Stimulated activated CD4-positive, alpha-beta T cell treated with anti-CD3 and anti-CD28 coated beads, TNF-alpha, amount 100 ng/mL, for 4 hours (primary cell): ENCODE measurements around the gene CBLC.
A peak's percentile ranks its signal among the peaks of the same experiment; 100 is the strongest.

Source experiments
- DNase-seq, 3 experiments: peaks; one replicate each; pipeline ENCODE4 v3.0.0-alpha.2; 2020; ENCODE audit warnings: low read depth in 3 of 3

Gene CBLC

DNA sequence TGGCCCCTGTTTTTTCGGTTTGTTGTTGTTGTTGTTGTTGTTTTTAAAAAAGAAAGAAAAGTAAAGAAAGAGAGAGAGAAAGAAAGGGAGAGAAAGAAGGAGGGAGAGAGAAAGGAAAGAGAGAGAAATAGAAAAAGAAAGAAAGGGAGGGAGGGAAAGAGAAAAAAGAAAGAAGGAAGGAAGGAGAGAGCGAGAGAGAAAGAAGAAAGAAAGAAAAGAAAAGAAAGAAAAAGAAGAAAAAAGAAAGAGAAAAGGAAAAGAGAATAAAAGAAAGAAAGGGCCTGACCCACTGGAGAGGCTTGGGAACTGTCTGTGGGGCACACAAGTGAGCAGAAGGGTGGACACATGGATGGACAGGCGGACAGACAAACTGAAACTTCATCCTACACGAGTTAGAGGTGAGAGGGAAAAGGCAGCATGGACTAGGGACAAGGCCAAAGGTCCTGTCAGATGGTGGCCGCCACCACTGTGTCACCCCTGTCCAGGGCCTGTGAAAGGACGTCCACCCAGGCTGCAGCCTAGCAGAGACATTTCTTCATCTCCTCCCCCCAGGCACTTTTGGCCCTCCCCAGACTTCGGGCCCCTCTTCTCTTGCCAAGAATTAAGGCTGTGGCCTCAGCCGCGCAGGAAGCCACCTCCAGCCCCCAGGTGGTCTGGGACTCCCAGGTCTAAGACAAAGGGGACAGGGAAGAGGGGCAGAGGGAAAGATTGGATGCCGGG lies 22.1 kb downstream of the CBLC start:
- no peak for DNase-seq

- peak; percentile 55 to 70 (median 68) for DNase-seq
Measured at GRCh38 chr19:44800461-44800860, 22.8 kb downstream of the CBLC start.

DNA sequence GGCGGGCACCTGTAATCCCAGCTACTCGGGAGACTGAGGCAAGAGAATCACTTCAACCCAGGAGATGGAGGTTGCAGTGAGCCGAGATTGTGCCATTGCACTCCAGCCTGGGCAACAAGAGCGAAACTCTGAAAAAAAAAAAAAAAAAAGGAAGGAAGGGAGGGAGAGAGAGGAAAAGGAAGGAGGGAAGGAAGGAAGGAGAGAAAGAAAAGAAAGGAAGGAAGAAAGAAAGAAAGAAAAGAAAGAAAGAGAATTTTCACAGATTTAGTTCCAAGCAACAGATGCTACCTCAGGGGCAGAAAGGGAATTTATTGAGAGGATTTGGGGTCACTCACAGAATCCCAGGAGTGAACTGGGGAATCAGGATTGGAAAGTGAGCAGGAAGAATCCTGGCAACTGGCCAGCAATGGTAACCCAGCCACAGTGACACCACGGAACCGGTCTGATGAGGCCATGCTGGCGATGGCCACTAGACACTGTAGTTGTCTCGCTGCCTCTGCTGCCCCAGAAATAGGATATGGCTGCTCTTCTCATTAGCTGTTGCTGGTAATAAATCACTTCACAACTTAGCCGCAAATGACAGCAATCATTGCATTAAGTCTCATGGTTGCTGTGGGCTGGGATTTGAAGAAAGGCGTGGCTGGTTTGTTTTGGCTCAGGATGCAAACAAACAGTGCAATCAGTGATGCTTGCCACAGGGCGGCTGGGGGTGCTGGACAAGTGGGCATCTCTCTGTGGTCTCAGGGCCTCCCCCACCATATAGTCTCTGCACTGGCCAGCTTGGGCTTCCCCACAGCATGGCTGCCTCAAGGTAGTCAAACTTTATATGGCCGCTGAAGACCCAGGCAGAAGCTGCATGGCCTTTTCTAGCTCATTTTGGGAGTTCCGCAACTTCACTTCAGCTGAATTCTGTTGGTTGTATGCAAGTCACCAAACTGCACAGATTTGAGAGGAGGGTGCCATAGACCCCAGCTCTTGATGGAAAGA lies 26.0 kb downstream of the CBLC start:
- no peak for DNase-seq

- DNase-seq, result no peak
Measured at GRCh38 chr19:44806291-44806690, 28.6 kb downstream of the CBLC start.

- DNase-seq, result no peak
Measured at GRCh38 chr19:44807162-44807561, 29.5 kb downstream of the CBLC start.

DNA sequence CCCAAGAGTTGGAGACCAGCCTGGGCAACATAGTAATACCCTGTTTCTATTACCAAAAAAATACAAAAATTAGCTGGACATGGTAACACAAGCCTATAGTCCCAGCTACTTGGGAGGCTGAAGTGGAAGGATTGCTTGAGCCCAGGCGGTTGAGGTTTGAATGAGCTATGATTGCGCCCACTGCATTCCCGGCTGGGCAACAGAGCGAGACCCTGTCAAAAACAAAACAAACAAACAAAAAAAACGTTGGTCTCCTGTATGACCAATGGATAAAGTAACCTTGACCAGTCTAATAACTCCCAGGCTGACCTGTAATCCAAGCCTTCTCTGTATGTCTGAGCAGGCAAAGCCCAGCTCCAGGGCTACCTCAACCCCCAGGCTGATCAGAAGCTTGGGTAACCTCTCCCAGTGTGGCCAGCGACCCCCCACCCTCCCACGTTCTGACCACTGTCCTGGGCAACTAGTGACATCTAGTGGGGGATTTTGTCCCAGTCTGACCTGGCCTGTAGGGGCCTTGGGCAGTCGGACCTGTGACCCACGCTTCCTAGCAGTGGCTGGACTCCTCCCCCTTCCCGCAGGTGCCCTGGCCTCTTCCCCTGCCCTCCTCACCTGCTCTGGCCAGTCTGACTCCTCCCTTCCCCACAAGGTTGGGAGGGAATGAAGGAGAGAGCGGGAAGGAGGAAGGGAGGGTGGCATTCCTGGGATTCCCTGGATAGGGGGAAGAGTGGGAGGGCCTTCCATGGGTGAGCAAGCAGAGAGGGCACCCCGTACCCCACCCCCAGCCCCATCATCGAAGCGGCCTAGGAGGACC lies 30.2 kb downstream of the CBLC start:
- no peak for DNase-seq

DNA sequence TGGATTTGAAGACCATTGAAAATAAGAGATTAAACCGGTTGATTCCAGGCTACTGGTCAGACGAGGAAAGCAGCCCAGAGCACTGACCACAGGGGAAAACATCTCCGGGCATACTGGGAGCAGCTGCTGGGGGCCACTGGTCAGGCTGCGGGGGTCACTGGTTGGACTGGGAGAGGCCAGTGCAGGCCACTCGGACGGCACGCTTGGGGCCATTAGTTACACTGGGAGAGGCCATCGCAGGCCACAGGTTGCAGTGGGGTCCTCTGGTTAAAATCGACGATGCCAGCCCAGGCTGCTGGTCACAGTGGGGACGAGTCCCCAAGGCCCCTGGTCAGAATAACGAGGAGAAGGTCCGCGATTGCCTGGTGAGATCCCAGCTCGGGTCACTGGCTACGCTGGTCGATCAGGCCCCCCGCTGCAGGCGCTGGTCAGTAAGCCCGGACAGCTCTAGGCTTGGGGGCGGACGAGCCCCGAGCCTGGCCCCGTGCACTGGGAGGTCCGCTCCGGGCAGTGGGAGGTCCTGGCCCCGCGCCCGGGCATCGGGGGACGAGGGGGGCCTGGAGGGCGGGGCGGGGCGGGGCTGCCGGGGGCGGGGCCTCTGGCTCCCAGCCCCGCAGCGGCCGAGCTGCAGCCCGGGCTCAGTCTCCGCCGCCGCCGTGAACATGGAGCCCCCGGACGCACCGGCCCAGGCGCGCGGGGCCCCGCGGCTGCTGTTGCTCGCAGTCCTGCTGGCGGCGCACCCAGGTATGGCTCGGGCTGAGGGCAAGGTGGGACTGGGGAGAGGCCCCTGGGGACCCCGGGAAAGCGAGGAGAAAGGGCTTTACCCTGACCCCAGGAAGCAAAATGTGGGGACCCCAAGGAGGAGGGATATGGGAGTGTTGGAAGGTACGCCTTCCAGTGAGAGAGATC lies 31.0 kb downstream of the CBLC start, which contains the start of gene BCAM:
BCAM (plus strand) TSS at position 641 of the 909 bp plus-strand sequence; CDS start at position 663, 22 bp downstream.
- DNase-seq, result no peak

- DNase-seq, result no peak
Measured at GRCh38 chr19:44809577-44810233, 32.0 kb downstream of the CBLC start.

DNA sequence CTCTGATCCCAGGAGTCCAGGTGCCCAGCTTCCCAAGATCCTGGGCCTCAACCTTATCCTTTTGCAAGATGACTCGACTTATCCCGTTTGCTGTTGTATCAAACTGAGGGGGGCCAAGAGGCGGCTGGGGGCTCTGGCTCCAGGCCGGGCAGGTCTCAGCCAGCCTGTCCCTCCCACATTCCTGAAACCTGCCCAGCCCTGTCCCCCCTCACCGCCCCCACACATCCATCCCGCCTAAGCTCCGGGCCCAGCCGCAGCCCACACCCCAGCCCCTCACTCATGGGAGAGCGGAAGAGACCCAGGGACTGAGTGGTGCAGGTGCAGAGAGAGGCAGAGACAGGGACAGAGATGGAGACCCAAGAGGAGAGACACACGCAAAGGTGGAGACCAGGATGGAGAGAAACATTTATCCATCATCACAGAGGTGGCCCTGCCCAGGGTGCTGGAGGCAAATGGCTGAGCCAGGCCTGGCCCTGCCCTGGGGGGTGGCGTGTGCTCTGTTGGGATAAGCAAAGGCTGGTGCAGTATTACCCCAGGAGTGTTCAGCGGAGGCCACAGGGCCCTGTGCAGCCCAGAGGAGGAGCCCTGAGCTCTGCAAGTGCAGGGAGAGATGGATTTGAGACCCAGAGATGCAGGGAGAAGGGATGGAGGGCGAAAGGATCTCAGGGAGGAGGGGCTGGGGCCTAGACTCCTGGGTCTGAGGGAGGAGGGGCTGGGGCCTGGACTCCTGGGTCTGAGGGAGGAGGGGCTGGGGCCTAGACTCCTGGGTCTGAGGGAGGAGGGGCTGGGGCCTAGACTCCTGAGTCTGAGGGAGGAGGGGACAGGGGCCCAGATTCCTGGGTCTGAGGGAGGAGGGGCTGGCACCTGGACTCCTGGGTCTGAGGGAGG lies 32.8 kb downstream of the CBLC start:
- no peak for DNase-seq

GRCh38 chr19:44811122-44811419 lies 33.4 kb downstream of the CBLC start:
- no peak for DNase-seq

DNA sequence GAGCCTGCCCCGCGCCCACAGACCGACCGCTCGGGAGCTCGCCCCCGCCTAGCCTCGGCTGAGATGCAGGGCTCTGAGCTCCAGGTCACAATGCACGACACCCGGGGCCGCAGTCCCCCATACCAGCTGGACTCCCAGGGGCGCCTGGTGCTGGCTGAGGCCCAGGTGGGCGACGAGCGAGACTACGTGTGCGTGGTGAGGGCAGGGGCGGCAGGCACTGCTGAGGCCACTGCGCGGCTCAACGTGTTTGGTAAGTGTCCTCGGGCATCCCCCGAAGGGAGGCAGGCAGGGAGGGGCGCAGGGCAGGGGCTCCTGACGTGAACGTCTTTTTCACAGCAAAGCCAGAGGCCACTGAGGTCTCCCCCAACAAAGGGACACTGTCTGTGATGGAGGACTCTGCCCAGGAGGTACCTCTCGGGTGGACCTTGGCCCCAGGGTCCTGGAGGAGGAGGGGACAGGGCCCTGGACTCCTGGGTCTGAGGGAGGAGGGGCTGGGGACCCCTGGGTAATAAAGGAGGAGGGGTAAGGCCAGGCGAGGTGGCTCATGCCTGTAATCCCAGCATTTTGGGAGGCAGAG lies 34.5 kb downstream of the CBLC start:
- no peak for DNase-seq

- no peak for DNase-seq
Measured at GRCh38 chr19:44813070-44813840, 35.6 kb downstream of the CBLC start.

DNA sequence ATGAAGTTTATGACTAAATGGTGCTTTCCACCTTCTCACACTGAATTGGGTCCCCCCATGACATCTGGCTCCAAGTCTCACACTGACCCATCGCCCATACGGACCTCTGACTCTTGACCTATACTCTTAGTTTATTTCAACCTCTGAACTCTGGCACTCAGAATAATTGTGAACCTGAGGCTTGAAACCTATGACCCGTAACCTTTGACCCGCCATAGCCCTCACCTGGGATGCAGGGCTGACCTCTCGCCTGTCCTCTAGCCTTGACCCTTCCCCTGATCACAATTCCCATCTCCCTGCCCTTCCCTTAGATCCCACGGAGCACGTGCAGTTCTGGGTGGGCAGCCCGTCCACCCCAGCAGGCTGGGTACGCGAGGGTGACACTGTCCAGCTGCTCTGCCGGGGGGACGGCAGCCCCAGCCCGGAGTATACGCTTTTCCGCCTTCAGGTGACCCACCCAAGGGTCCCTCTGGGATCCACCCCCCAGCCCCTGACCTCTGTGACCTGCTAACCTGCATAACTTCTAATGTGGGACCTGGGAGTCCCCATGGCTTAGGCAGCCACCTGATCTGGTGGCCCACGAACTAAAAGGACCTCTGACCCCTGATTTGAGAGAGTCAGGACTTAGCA lies 36.3 kb downstream of the CBLC start:
- DNase-seq, result no peak

DNA sequence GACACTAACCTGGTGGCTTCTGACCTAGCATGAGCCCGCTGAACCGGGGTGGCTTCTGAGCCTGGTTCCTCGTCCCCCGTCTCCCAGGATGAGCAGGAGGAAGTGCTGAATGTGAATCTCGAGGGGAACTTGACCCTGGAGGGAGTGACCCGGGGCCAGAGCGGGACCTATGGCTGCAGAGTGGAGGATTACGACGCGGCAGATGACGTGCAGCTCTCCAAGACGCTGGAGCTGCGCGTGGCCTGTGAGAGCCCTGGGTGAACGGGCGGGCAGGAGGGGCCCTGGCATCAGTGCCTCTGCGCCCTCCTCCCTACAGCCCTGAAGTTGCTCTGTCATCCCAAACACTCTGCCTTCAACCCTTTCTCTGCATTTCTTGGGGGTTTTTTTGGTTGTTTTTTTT lies 36.8 kb downstream of the CBLC start:
- DNase-seq, result no peak

DNA sequence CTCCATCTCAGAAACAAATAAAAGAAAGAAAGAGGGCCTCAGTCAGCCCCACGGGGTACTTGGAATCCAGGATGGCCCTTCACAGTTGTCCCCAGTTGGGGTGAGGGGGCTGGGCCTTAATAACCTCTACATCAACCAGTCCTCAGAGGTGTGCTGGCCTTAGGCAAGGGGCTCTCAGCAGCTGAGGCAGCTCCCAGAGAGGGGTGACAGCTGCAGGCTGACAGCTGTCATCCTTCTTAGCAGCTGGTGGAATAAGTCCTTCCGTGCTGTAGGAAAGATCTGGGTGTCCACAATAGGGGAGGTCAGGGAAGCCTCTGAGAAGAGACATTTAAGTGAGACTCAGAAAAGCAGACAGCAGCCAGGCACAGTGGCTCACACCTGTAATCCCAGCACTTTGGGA lies 38.6 kb downstream of the CBLC start:
- no peak for DNase-seq

DNA sequence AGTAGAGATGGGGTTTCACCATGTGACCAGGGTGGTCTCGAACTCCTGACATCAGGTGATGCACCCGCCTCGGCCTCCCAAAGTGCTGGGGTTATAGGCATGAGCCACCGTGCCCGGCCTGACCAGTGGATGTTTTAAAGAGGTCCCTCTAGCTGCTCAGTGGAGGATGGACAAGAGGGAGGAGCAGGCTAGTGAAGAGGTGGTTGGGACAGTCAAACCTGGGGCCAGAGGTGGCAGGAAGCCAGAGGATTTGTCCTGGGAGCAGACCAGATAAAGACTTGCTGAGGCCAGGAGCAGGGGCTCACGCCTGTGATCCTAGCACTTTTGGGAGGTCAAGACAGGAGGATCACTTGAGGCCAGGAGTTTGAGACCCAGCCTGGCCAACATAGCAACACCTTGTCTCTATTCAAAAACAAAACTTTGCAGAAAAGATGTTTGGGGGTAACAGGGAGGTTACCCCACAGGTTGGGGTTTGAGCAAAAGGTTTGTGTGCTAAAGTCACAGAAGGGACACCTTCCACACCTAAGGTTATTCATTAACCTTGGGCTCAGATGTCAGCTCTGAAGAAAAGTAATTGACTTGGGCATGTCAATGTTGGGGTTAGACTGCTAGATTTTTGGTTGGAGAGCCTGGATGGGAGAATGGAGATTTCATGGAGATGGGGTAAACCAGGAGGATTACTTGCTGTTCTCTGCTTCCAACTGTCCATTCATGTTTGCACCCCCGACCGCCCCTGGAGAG lies 40.2 kb downstream of the CBLC start:
- DNase-seq, result no peak

DNA sequence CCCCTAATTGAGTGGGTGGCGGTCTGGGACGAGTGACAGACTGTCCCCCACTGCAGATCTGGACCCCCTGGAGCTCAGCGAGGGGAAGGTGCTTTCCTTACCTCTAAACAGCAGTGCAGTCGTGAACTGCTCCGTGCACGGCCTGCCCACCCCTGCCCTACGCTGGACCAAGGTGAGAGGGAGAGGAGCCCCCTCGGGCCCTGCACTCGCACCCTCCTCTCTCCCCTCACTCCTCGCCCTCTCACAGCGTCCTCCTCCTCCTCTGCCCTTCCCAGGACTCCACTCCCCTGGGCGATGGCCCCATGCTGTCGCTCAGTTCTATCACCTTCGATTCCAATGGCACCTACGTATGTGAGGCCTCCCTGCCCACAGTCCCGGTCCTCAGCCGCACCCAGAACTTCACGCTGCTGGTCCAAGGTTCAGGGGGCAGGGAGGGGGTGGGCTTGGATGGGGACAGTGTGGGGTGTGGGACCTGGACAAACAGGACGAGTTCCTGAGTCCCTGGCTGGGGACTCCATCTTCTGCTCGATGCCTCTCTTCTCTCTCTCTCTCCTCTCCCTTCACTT lies 40.9 kb downstream of the CBLC start:
- DNase-seq, result no peak
